Ishikawa (cell line): ENCODE data around the gene IL17RD.

Source experiments
- CEBPB ChIP-seq: IDR thresholded peaks from 2 replicates; pipeline ENCODE4 v1.6.1; 2012
- CREB1 ChIP-seq: IDR thresholded peaks from 2 replicates; pipeline ENCODE4 v1.6.1; 2012; ENCODE audit warnings: low read depth
- EGR1 ChIP-seq: IDR thresholded peaks from 2 replicates; pipeline ENCODE4 v1.6.1; 2012
- EP300 ChIP-seq: IDR thresholded peaks from 2 replicates; pipeline ENCODE4 v1.6.1; 2012; ENCODE audit warnings: borderline replicate concordance
- FOXM1 ChIP-seq: IDR thresholded peaks from 2 replicates; pipeline ENCODE4 v1.6.1; 2012; ENCODE audit warnings: low read depth, borderline replicate concordance
- MAX ChIP-seq: IDR thresholded peaks from 2 replicates; pipeline ENCODE4 v1.6.1; 2012
- NFIC ChIP-seq: IDR thresholded peaks from 2 replicates; pipeline ENCODE4 v1.6.1; 2012
- RAD21 ChIP-seq: IDR thresholded peaks from 2 replicates; pipeline ENCODE4 v1.6.1; 2012; ENCODE audit warnings: low read depth
- REST ChIP-seq: IDR thresholded peaks from 2 replicates; pipeline ENCODE4 v1.6.1; 2012; ENCODE audit warnings: low read depth, mild to moderate bottlenecking
- TAF1 ChIP-seq: IDR thresholded peaks from 2 replicates; pipeline ENCODE4 v1.6.1; 2012; ENCODE audit warnings: low read depth, mild to moderate bottlenecking
- TCF12 ChIP-seq: IDR thresholded peaks from 2 replicates; pipeline ENCODE4 v1.6.1; 2012; ENCODE audit warnings: low read depth
- TEAD4 ChIP-seq: IDR thresholded peaks from 2 replicates; pipeline ENCODE4 v1.6.1; 2012
- USF1 ChIP-seq: IDR thresholded peaks from 2 replicates; pipeline ENCODE4 v1.6.1; 2012
- YY1 ChIP-seq: IDR thresholded peaks from 2 replicates; pipeline ENCODE4 v1.6.1; 2012; ENCODE audit warnings: low read depth
- ZBTB7A ChIP-seq: IDR thresholded peaks from 2 replicates; pipeline ENCODE4 v1.6.1; 2012; ENCODE audit warnings: low read depth

IL17RD gene

GRCh38 chr3:57082481-57082880, 82.7 kb downstream of the IL17RD start:
- TF ChIP-seq USF1 (no peak), ZBTB7A (no peak), CEBPB (no peak), CREB1 (no peak), REST (no peak), NFIC (no peak)

- TF ChIP-seq RAD21: no peak
- TF ChIP-seq EGR1: no peak
- no peak for TF ChIP-seq ZBTB7A
- TF ChIP-seq CEBPB: no peak
- TF ChIP-seq TAF1: no peak
- no peak for TF ChIP-seq MAX
- no peak for TF ChIP-seq NFIC
- TF ChIP-seq TCF12: no peak
- no peak for TF ChIP-seq REST
- no peak for TF ChIP-seq USF1
- TF ChIP-seq EP300: no peak
- no peak for TF ChIP-seq YY1
- TF ChIP-seq TEAD4: no peak
- TF ChIP-seq FOXM1: no peak
- no peak for TF ChIP-seq CREB1
These were observed 84.0 kb downstream of the IL17RD start for GRCh38 chr3:57081173-57081572.

- no peak for TF ChIP-seq FOXM1
These were observed 85.0 kb downstream of the IL17RD start for GRCh38 chr3:57080171-57080570.

GRCh38 chr3:57079474-57079831, 85.7 kb downstream of the IL17RD start:
- TF ChIP-seq YY1: no peak
- no peak; the same call in 1 of the 2 replicates for TF ChIP-seq RAD21
- TF ChIP-seq CEBPB: no peak
- no peak for TF ChIP-seq CREB1
- no peak for TF ChIP-seq EGR1
- TF ChIP-seq USF1: no peak
- TF ChIP-seq ZBTB7A: no peak
- no peak for TF ChIP-seq EP300
- no peak for TF ChIP-seq TAF1
- no peak for TF ChIP-seq TCF12
- TF ChIP-seq TEAD4: no peak
- no peak for TF ChIP-seq NFIC
- TF ChIP-seq MAX: no peak
- TF ChIP-seq REST: no peak
- no peak for TF ChIP-seq FOXM1
